C4-2B (cell line): ENCODE results near the gene CHCHD3.

ENCODE experiments used
- CTCF ChIP-seq: fragments of 450-650 bp; conservative IDR thresholded peaks from 2 replicates; pipeline ENCODE4 v1.5.1; 2017; ENCODE audit warnings: mild to moderate bottlenecking
- ZFX ChIP-seq: fragments of 450-650 bp; IDR thresholded peaks from 2 replicates; pipeline ENCODE4 v1.6.1; 2017

GRCh38 chr7:133099633-133100286, 17.9 kb upstream of the CHCHD3 start:
- TF ChIP-seq CTCF (no peak), ZFX (no peak)
